H54 (cell line): Measurements from ENCODE around the gene IL17RB.

Experiments
- DNase-seq: peaks from one replicate; pipeline ENCODE4 v3.0.0; 2011; ENCODE audit warnings: low spot score, mixed read lengths; ENCODE audit not compliant: insufficient read length
- FAIRE-seq: peaks from 3 replicates; lab custom pipeline; 2011; peaks lifted over from hg19 to GRCh38; lab: Jason Lieb, UNC
- POLR2A ChIP-seq: IDR thresholded peaks from 2 replicates; pipeline ENCODE4 v1.6.1; 2011; ENCODE audit warnings: low read depth, mild to moderate bottlenecking, low read length

IL17RB gene

GRCh38 chr3:53817809-53818208 lies 28.6 kb upstream of the IL17RB start:
- FAIRE-seq: no peak
- no peak for DNase-seq
- no peak for TF ChIP-seq POLR2A

- no peak for DNase-seq
- TF ChIP-seq POLR2A: no peak
- no peak for FAIRE-seq
These were observed 27.9 kb upstream of the IL17RB start for GRCh38 chr3:53818221-53819162.

GRCh38 chr3:53819163-53819868 lies 27.1 kb upstream of the IL17RB start:
- DNase-seq (no peak), FAIRE-seq (no peak)
- TF ChIP-seq POLR2A: no peak

- no peak for TF ChIP-seq POLR2A
- no peak for FAIRE-seq
- DNase-seq: no peak
These were observed 26.3 kb upstream of the IL17RB start for GRCh38 chr3:53820084-53820483.

- DNase-seq (no peak), FAIRE-seq (no peak)
- no peak for TF ChIP-seq POLR2A
These were observed 25.4 kb upstream of the IL17RB start for GRCh38 chr3:53820756-53821580.

GRCh38 chr3:53821631-53822121 lies 24.7 kb upstream of the IL17RB start:
- FAIRE-seq: no peak

GRCh38 chr3:53822331-53822741 lies 24.0 kb upstream of the IL17RB start:
- no peak for TF ChIP-seq POLR2A
- FAIRE-seq: no peak
- no peak for DNase-seq

More at GRCh38 chr3:53821631-53822121, 24.7 kb upstream of the IL17RB start:
- DNase-seq: peak; percentile 37
- no peak for TF ChIP-seq POLR2A

GRCh38 chr3:53823026-53823955 lies 23.1 kb upstream of the IL17RB start:
- no peak for FAIRE-seq
- no peak for TF ChIP-seq POLR2A
- no peak for DNase-seq

GRCh38 chr3:53823956-53824657 lies 22.3 kb upstream of the IL17RB start:
- DNase-seq (no peak), FAIRE-seq (no peak)
- no peak for TF ChIP-seq POLR2A

GRCh38 chr3:53824795-53825194 lies 21.6 kb upstream of the IL17RB start:
- DNase-seq (no peak), FAIRE-seq (no peak)
- no peak for TF ChIP-seq POLR2A

GRCh38 chr3:53826048-53826447 lies 20.3 kb upstream of the IL17RB start:
- DNase-seq (no peak), FAIRE-seq (no peak)
- TF ChIP-seq POLR2A: no peak

- DNase-seq (no peak), FAIRE-seq (no peak)
- TF ChIP-seq POLR2A: no peak
These were observed 17.8 kb upstream of the IL17RB start for GRCh38 chr3:53828581-53828980.
